ENCODE data around the gene CYP26C1. TPM values are rescaled to one million over a fixed set of nuclear protein-coding genes. Genes with fewer than 3 reads are reported as not detected.
"Not testable (repeated sequence)": the region's sequence is repeated elsewhere in the genome, so short reads cannot be mapped to it uniquely, and the experiment has no call there.

CYP26C1 gene
- total RNA-seq, 4 donors from 2014 or later, result under 0.01 to 0.39 (median under 0.01) TPM; not detected in 1

DNA sequence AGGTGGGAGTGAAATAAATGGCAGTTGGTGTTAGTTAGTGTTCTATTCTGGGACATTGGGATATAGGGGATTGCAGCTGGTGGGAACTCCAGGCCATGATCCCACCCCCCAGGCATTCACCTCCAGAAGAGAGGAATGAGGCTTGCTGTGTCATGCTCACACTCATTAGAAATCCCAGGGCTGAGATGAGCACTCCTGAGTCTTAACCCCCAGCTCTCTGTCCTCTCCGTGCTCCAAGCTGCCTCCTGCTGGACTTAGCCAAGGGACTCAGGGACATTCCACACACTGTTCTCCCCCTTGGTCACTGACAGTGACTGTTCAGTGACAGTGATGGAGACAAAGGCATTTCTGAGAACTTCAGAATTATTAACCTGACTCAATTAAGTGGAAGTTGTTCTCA is 34.6 kb downstream of the CYP26C1 start:
- 38% methylated on average over 1 of the region's 1 CpG for WGBS
- intact Hi-C loops (cut with DNase I), result no loop called here
- Histone ChIP-seq H3K27me3 (no peaks in the 10 kb centered on the region), H3K27ac (replicated peaks in 1 of 4) (no peak overlapping the region), H3K4me1 (no peaks in the 10 kb centered on the region), H3K4me3 (no peak overlapping the region), H3K36me3 (no peaks in the 10 kb centered on the region), H3K9me3 (no peaks in the 10 kb centered on the region)
- peak; percentile 66 for DNase-seq (ENCODE audit: extremely low spot score)
- TF ChIP-seq, protein P1, sequence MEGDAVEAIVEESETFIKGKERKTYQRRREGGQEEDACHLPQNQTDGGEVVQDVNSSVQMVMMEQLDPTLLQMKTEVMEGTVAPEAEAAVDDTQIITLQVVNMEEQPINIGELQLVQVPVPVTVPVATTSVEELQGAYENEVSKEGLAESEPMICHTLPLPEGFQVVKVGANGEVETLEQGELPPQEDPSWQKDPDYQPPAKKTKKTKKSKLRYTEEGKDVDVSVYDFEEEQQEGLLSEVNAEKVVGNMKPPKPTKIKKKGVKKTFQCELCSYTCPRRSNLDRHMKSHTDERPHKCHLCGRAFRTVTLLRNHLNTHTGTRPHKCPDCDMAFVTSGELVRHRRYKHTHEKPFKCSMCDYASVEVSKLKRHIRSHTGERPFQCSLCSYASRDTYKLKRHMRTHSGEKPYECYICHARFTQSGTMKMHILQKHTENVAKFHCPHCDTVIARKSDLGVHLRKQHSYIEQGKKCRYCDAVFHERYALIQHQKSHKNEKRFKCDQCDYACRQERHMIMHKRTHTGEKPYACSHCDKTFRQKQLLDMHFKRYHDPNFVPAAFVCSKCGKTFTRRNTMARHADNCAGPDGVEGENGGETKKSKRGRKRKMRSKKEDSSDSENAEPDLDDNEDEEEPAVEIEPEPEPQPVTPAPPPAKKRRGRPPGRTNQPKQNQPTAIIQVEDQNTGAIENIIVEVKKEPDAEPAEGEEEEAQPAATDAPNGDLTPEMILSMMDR (IDR thresholded peaks at IDR 0.05), result no peak
- TF ChIP-seq POLR2A (IDR thresholded peaks at IDR 0.05; ENCODE audit: low read depth) (no peak), EP300 (IDR thresholded peaks at IDR 0.05) (no peak), POLR2AphosphoS5 (IDR thresholded peaks at IDR 0.05) (no peak)

DNA sequence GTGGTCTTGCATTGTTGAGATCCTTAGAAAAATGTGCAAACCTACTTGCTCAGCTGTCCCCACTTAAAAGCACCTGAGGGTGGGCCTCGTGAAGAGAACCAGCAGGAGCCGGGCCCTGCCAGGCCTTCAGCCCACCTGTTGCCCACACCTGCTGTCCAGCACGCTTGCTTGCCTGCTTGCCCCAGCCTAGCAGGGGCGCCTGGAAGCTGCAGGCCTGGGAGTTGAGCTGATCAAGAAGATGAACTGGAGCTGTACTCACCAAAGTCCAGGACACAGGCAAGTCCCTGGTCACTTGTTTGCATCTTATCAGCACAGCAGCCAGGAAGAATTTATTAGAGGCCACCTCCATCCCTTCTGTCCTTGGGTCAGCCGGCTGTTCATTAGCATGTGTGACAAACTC is 36.3 kb downstream of the CYP26C1 start:
- intact Hi-C loops (cut with DNase I), result no loop called here
- no peaks in the 10 kb centered on the region for H3K27me3 ChIP-seq
- DNase-seq (ENCODE audit: extremely low spot score), result peak; percentile 90
- no peak overlapping the region for H3K4me3 ChIP-seq
- no peaks in the 10 kb centered on the region for H3K4me1 ChIP-seq
- H3K36me3 ChIP-seq, result no peaks in the 10 kb centered on the region
- no peak overlapping the region for H3K27ac ChIP-seq (replicated peaks in 1 of 4)
- H3K9me3 ChIP-seq, result no peaks in the 10 kb centered on the region
- 83% methylated on average over 5 of the region's 5 CpGs for WGBS
- TF ChIP-seq POLR2A (IDR thresholded peaks at IDR 0.05; ENCODE audit: low read depth) (no peak), POLR2AphosphoS5 (IDR thresholded peaks at IDR 0.05) (no peak), EP300 (IDR thresholded peaks at IDR 0.05) (no peak)
- TF ChIP-seq, protein P1 (IDR thresholded peaks at IDR 0.05), result no peak

DNA sequence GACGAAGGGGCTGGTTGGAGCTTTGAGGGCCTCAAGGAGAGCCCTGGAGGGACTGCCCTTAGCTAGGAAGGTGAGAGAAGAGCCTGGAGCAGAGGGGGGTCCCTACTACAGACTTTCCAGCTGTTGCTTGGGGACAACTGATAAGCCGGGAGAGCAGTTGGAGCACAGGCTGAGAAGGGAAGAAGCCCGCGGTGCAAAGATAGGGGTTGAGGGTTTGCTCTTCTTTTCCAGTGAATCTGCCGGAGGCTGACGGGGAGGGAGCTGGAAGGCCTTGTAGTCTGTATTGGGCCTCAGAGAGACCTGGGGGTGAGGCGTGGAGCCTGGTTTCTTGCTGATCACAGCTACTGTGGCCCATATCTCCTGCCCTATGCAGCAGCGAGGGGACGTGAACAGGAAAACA is 36.8 kb downstream of the CYP26C1 start:
- no peak overlapping the region for H3K27ac ChIP-seq (replicated peaks in 1 of 4)
- TF ChIP-seq, protein P1 (IDR thresholded peaks at IDR 0.05), result no peak
- TF ChIP-seq POLR2A (IDR thresholded peaks at IDR 0.05; ENCODE audit: low read depth) (no peak), EP300 (IDR thresholded peaks at IDR 0.05) (no peak), POLR2AphosphoS5 (IDR thresholded peaks at IDR 0.05) (no peak)
- H3K4me1 ChIP-seq, result no peaks in the 10 kb centered on the region
- intact Hi-C loops (cut with DNase I), result no loop called here
- 68% methylated on average over 9 of the region's 9 CpGs for WGBS
- no peaks in the 10 kb centered on the region for H3K36me3 ChIP-seq
- no peaks in the 10 kb centered on the region for H3K27me3 ChIP-seq
- DNase-seq (ENCODE audit: extremely low spot score), result peak; percentile 87
- H3K9me3 ChIP-seq, result no peaks in the 10 kb centered on the region
- no peak overlapping the region for H3K4me3 ChIP-seq

DNA sequence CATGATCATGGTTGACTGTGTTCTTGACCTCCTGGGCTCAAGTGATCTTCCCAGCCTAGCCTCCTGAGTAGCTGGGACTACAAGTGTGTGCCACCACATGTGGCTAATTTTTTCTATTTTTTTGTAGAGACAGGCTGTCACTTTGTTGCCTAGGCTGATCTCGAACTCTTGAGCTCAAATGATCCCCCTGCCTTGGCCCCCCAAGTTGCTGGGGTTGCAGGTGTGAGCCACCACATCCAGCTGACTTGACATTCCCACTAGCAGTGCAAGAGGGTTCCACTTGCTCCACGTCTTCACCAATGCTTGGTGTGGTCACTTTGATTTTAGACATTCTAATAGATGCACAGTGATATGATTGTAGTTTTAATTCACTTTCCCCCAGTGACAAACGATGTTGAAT is 38.2 kb downstream of the CYP26C1 start:
- H3K36me3 ChIP-seq, result no peaks in the 10 kb centered on the region
- intact Hi-C loops (cut with DNase I), result no loop called here
- no peaks in the 10 kb centered on the region for H3K9me3 ChIP-seq
- no peaks in the 10 kb centered on the region for H3K4me1 ChIP-seq
- 79% methylated on average over 3 of the region's 3 CpGs for WGBS
- H3K27ac ChIP-seq (replicated peaks in 1 of 4), result no peak overlapping the region
- peak; percentile 60 for DNase-seq (ENCODE audit: extremely low spot score)
- TF ChIP-seq EP300 (IDR thresholded peaks at IDR 0.05), result no peak
- TF ChIP-seq, protein P1 (IDR thresholded peaks at IDR 0.05), result no peak
- no peak for TF ChIP-seq POLR2A (IDR thresholded peaks at IDR 0.05; ENCODE audit: low read depth)
- TF ChIP-seq POLR2AphosphoS5 (IDR thresholded peaks at IDR 0.05), result no peak
- H3K4me3 ChIP-seq, result no peak overlapping the region
- no peaks in the 10 kb centered on the region for H3K27me3 ChIP-seq

DNA sequence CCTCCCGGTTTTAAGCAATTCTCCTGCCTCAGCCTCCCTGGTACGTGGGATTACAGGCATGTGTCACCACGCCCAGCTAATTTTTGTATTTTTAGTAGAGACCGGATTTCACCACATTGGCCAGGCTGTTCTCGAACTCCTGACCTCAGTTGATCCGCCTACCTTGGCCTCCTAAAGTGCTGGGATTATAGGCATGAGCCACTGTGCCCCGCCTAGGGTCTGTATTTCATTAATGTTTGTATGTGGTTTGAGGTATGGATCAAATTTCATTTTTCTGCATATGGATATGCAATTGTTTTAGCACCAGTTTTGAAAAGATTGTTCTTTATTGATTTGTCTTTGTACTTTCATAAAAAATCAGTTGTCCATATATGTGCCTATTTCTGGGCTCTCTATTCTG is 39.1 kb downstream of the CYP26C1 start:
- Histone ChIP-seq H3K9me3 (no peaks in the 10 kb centered on the region), H3K36me3 (no peaks in the 10 kb centered on the region), H3K27me3 (no peaks in the 10 kb centered on the region), H3K27ac (replicated peaks in 1 of 4) (no peak overlapping the region), H3K4me1 (no peaks in the 10 kb centered on the region), H3K4me3 (no peak overlapping the region)
- intact Hi-C loops (cut with DNase I), result no loop called here
- peak; percentile 60 for DNase-seq (ENCODE audit: extremely low spot score)
- TF ChIP-seq EP300 (IDR thresholded peaks at IDR 0.05) (no peak), POLR2AphosphoS5 (IDR thresholded peaks at IDR 0.05) (no peak), POLR2A (IDR thresholded peaks at IDR 0.05; ENCODE audit: low read depth) (no peak)
- TF ChIP-seq, protein P1 (IDR thresholded peaks at IDR 0.05), result no peak
- WGBS, result 93% methylated on average over 7 of the region's 7 CpGs

DNA sequence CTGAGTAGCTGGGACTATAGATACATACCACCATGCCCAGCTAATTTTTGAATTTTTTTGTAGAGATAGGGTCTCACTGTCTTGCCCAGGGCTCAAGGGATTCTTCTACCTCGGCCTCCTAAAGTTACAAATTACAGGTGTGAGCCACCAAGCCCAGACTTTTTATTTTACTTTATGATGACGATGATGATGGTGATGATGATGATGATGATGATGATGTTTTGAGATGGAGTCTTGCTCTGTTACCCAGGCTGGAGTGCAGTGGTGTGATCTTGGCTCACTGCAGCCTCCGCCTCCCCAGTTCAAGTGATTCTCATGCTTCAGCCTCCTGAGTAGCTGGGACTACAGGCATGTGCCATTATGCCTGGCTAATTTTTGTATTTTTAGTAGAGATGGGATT is 40.5 kb downstream of the CYP26C1 start:
- H3K4me3 ChIP-seq; H3K27ac ChIP-seq (replicated peaks in 1 of 4); H3K36me3 ChIP-seq; intact Hi-C loops (cut with DNase I); DNase-seq (ENCODE audit: extremely low spot score); H3K4me1 ChIP-seq; H3K27me3 ChIP-seq; H3K9me3 ChIP-seq: not testable (repeated sequence)
- WGBS, result 83% methylated on average over 3 of the region's 3 CpGs
